Upper lobe of left lung (tissue), 6 donors: ENCODE measurements around the gene CDYL. TPM values are rescaled to one million over a fixed set of nuclear protein-coding genes. Genes with fewer than 3 reads are reported as not detected.
A peak's percentile ranks its signal among the peaks of the same experiment; 100 is the strongest.

Experiments used
- ATAC-seq, 2 donors: fragments of 200-7000 bp; cut with Tn5 transposase; one replicate each; pipeline ENCODE4 v1.9.1; 2022; ENCODE audit warnings: mild to moderate bottlenecking in 2 of 2, moderate library complexity in 2 of 2; ENCODE audit not compliant: low FRiP score in 2 of 2
- DNase-seq, 2 donors: peaks; one replicate each; pipeline ENCODE4 v3.0.0-alpha.2; 2019 to 2020
- H3K27ac ChIP-seq, 4 donors: fragments of 200-600 bp; sonication (generic); one replicate each; pipeline ENCODE4 v1.5.1; 2016 to 2019
- H3K27me3 ChIP-seq, 4 donors: fragments of 200-600 bp; sonication (generic); one replicate each; pipeline ENCODE4 v1.5.1; 2017 to 2019
- H3K36me3 ChIP-seq, 4 donors: fragments of 200-600 bp; sonication (generic); one replicate each; pipeline ENCODE4 v1.5.1; 2016 to 2019
- H3K4me1 ChIP-seq, 4 donors: fragments of 200-600 bp; sonication (generic); one replicate each; pipeline ENCODE4 v1.5.1; 2018 to 2019
- H3K4me3 ChIP-seq, 4 donors: fragments of 200-600 bp; sonication (generic); one replicate each; pipeline ENCODE4 v1.5.1; 2017 to 2019; ENCODE audit warnings: mild to moderate bottlenecking in 2 of 4, moderate library complexity in 1 of 4
- H3K9me3 ChIP-seq, 4 donors: fragments of 200-600 bp; sonication (generic); one replicate each; pipeline ENCODE4 v1.5.1; 2018 to 2019
- EP300 ChIP-seq, 4 donors: sonication (generic); formaldehyde crosslinking; IDR thresholded peaks; one replicate each; pipeline ENCODE4 v1.5.1; 2017; ENCODE audit warnings: antibody characterized with exemption in 4 of 4, control low read depth in 2 of 4
- POLR2A ChIP-seq, 4 donors: fragments of 450-650 bp; IDR thresholded peaks; one replicate each; pipeline ENCODE4 v1.5.1; 2016 to 2017; ENCODE audit warnings: antibody characterized with exemption in 4 of 4, mild to moderate bottlenecking in 2 of 4
- POLR2AphosphoS5 ChIP-seq, 2 donors: sonication (generic); formaldehyde crosslinking; IDR thresholded peaks; one replicate each; pipeline ENCODE4 v1.5.1; 2017; ENCODE audit warnings: antibody characterized with exemption in 2 of 2
- WGBS, 2 donors: methylation state at CpG; one replicate each; pipeline ENCODE4 v1.1.5; 2017 to 2018; 5-methylcytosine and 5-hydroxymethylcytosine counted together
- total RNA-seq, 6 donors: library from RNA; depleted of rRNA in 4 of 6; stranded (reverse); fragments of >200 nt in 4 of 6; gene quantifications; one replicate each; pipeline versions ENCODE4 v1.1.0 to v1.2.1, GENCODE V29; 2016 to 2021
- TF ChIP-seq, protein P1 (sequence below), 6 experiments: fragments of 450-650 bp in 4 of 6; fragments of 200-600 bp in 2 of 6; sonication (generic) in 2 of 6; IDR thresholded peaks; one replicate each; pipeline ENCODE4 v1.5.1; 2016 to 2019; ENCODE audit warnings: antibody characterized with exemption in 6 of 6
- donor health status: DM: no; HTN: no; CAD: no; lungs with moderate emphysema.
- donor health status: DM: no; HTN: yes; CAD: no; lungs with severe emphysema.

The CDYL gene
- total RNA-seq, 6 donors from 2014 or later, result 17.6 to 48.9 (median 32.9) TPM

DNA sequence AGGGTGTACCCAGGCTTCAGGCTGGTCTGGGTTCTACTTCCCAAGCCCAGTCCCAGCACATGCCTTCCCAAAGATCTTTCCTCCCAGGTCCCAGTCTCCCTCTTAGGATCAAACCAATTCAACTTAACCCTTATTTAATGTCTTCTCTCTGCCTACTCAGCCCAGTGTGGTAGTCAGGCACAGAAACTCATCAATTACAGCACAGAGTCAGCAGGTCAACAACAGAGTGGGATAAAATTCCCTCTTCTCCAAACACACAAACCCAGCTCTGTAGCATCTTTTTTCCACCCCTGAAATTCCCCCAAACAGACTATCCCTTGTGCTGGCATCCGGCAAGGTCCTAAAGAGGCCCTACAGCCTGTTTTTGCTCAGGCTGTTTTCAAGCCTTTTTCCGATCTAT, 47.3 kb upstream of the CDYL start:
- H3K9me3 ChIP-seq, result no peaks in the 10 kb centered on the region
- ATAC-seq, result no peak
- 47 to 74% methylated on average over 2 of the region's 2 CpGs for WGBS, 2 donors
- no peaks in the 10 kb centered on the region for H3K36me3 ChIP-seq
- no peak for TF ChIP-seq POLR2AphosphoS5 (IDR thresholded peaks at IDR 0.05)
- TF ChIP-seq, protein P1, sequence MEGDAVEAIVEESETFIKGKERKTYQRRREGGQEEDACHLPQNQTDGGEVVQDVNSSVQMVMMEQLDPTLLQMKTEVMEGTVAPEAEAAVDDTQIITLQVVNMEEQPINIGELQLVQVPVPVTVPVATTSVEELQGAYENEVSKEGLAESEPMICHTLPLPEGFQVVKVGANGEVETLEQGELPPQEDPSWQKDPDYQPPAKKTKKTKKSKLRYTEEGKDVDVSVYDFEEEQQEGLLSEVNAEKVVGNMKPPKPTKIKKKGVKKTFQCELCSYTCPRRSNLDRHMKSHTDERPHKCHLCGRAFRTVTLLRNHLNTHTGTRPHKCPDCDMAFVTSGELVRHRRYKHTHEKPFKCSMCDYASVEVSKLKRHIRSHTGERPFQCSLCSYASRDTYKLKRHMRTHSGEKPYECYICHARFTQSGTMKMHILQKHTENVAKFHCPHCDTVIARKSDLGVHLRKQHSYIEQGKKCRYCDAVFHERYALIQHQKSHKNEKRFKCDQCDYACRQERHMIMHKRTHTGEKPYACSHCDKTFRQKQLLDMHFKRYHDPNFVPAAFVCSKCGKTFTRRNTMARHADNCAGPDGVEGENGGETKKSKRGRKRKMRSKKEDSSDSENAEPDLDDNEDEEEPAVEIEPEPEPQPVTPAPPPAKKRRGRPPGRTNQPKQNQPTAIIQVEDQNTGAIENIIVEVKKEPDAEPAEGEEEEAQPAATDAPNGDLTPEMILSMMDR (IDR thresholded peaks at IDR 0.05), result no peak
- no peak for TF ChIP-seq POLR2A (IDR thresholded peaks at IDR 0.05)
- no peak for TF ChIP-seq EP300 (IDR thresholded peaks at IDR 0.05)
- no peaks in the 10 kb centered on the region for H3K27me3 ChIP-seq
- H3K4me1 ChIP-seq, result peaks cover 0 to 6% (median 2%) of the 10 kb centered on the region in 4 donors
- no peak overlapping the region for H3K4me3 ChIP-seq
- no peak overlapping the region for H3K27ac ChIP-seq
- no peak for DNase-seq

DNA sequence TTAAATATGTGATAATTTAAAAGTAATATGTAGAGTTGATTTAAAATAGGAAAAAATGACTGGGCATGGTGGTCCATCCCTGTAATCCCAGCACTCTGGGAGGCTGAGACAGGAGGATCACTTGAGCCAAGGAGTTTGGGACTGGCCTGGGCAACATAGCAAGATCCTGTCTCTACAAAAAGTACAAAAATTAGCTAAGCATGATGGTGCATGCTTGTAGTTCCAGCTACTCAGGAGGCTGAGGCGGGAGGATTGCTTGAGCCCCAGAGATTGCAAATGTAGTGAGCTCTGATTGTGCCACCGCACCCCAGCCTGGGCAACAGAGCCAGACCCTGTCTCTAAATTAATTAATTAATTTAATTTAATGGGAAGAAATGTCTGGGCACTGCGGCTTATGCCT, 44.2 kb upstream of the CDYL start:
- 90 to 98% methylated on average over 3 of the region's 3 CpGs for WGBS, 2 donors
- Histone ChIP-seq H3K9me3 (no peaks in the 10 kb centered on the region), H3K4me3 (no peak overlapping the region), H3K27me3 (no peaks in the 10 kb centered on the region), H3K4me1 (peaks cover 0 to 6% (median 2%) of the 10 kb centered on the region in 4 donors), H3K36me3 (no peaks in the 10 kb centered on the region), H3K27ac (no peak overlapping the region)
- no peak for DNase-seq
- TF ChIP-seq EP300 (IDR thresholded peaks at IDR 0.05) (no peak), POLR2A (IDR thresholded peaks at IDR 0.05) (no peak), POLR2AphosphoS5 (IDR thresholded peaks at IDR 0.05) (no peak)
- TF ChIP-seq, protein P1 (IDR thresholded peaks at IDR 0.05), result no peak
- no peak for ATAC-seq

DNA sequence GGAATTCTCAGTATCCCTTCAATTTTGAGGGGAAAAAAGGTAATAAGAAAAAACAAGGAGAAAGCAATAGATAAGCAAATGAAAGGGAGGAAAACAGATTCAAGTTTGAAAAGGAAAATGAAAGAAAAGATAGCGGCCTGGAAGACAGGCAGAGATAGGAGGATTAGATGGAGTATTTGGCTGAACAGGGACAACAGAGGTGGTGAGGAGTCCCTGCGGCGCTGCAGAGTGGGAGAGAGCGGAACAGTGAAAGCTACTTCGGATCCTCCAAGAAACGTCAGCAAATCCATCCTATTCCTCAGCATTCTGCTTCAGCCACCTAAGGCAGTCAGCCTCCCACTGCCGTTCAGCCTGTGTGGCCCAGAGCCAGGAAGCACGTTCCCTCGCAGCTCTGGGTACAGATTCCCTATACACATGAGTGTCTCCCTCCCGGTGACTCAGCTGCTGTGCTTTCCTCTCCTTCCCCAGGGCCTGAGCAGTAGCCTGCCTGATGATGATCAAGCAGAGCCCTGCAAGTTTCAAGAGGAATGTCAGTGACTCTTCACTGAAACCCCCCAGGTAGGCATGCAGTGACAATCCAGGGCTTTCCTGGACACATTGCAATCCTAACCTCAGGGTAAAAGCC, 43.4 kb upstream of the CDYL start:
- Histone ChIP-seq H3K9me3 (no peaks in the 10 kb centered on the region), H3K27me3 (no peaks in the 10 kb centered on the region), H3K27ac (no peak overlapping the region), H3K4me3 (peak overlapping the region in 3 of 4 donors; percentile 7 to 20 (median 14)), H3K36me3 (no peaks in the 10 kb centered on the region), H3K4me1 (peaks cover 0 to 6% (median 2%) of the 10 kb centered on the region in 4 donors)
- TF ChIP-seq POLR2AphosphoS5 (IDR thresholded peaks at IDR 0.05) (no peak), EP300 (IDR thresholded peaks at IDR 0.05) (no peak), POLR2A (IDR thresholded peaks at IDR 0.05) (no peak)
- TF ChIP-seq, protein P1 (IDR thresholded peaks at IDR 0.05), result no peak
- ATAC-seq (peak; percentile 66 to 82), DNase-seq (peak in 1 of 2 donors; percentile 36)
- 40% methylated on average over 9 to 10 of the region's 10 CpGs for WGBS, 2 donors

DNA sequence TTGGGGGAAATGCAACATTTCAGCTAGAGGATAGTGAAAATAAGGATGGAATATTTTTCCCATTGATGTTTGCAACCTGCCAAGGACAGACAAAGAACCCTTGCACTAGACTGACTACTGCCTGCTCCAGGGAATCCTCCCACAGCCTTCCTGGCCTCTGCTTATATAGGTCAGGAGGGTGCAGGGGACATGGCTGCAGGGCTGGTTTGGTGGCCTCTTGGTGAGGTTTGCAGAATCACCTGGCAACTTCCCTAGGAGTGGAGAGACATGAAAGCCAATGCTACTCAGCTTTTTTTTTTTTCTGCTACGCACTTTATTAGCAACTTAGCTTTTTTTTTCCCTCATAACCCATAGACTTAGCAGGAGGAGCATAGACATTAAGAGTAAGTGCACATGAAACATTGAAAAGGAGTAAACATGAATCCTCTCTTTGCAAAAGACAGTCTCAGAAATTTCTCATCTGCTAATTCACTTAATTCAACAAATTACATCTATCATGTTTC, 39.8 kb upstream of the CDYL start:
- DNase-seq (no peak), ATAC-seq (no peak)
- H3K4me3 ChIP-seq, result no peak overlapping the region
- 63 to 85% methylated on average over 1 of the region's 1 CpG for WGBS, 2 donors
- no peak overlapping the region for H3K27ac ChIP-seq
- no peaks in the 10 kb centered on the region for H3K27me3 ChIP-seq
- H3K9me3 ChIP-seq, result no peaks in the 10 kb centered on the region
- no peak for TF ChIP-seq POLR2A (IDR thresholded peaks at IDR 0.05)
- TF ChIP-seq, protein P1 (IDR thresholded peaks at IDR 0.05), result no peak
- no peak for TF ChIP-seq POLR2AphosphoS5 (IDR thresholded peaks at IDR 0.05)
- TF ChIP-seq EP300 (IDR thresholded peaks at IDR 0.05), result no peak
- peaks cover 0 to 6% (median 2%) of the 10 kb centered on the region in 4 donors for H3K4me1 ChIP-seq
- no peaks in the 10 kb centered on the region for H3K36me3 ChIP-seq

DNA sequence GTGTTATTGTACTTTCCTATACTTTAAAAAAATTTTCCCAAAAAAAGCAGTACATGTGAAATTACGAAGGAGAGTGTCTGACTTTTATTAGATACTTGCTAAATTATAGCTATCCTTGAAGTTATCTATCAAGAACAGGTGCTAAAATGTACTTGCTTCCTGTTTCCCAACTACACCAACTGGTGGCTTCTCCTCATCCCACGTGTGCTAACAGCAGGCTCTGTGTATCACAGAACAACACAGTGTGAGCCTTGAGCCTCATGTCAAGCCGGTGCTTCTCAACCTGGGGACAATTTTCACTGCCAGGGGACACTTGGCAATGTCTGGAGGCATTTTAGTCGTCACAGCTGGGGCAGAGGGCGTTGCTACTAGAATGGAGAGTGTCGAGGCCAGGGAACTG, 36.2 kb upstream of the CDYL start:
- Histone ChIP-seq H3K27me3 (no peaks in the 10 kb centered on the region), H3K36me3 (no peaks in the 10 kb centered on the region), H3K4me3 (no peak overlapping the region), H3K27ac (no peak overlapping the region), H3K4me1 (no peaks in the 10 kb centered on the region), H3K9me3 (no peaks in the 10 kb centered on the region)
- WGBS, 2 donors, result 60 to 74% methylated on average over 6 of the region's 6 CpGs
- DNase-seq (no peak), ATAC-seq (no peak)
- TF ChIP-seq POLR2AphosphoS5 (IDR thresholded peaks at IDR 0.05) (no peak), POLR2A (IDR thresholded peaks at IDR 0.05) (no peak), EP300 (IDR thresholded peaks at IDR 0.05) (no peak)
- TF ChIP-seq, protein P1 (IDR thresholded peaks at IDR 0.05), result no peak
